Kasumi-1 (cell line): Measurements from ENCODE around the gene CFAP90.

Experiments
- DNase-seq, 2 experiments: peaks; one replicate each; lab custom pipeline; 2025; lab: John Stamatoyannopoulos, UW

Gene CFAP90

GRCh38 chr5:7850395-7851239 lies at the start of gene CFAP90:
TSS of gene CFAP90 (minus strand) at chr5:7851133. CDS start at chr5:7851021, 112 bp downstream.
- DNase-seq: no peak

GRCh38 chr5:7897014-7897600 lies 46.2 kb upstream of the CFAP90 start:
- DNase-seq: peak; percentile 53

- no peak for DNase-seq
Observed at GRCh38 chr5:7894860-7895259, 43.9 kb upstream of the CFAP90 start.

GRCh38 chr5:7894439-7894838 lies 43.5 kb upstream of the CFAP90 start:
- DNase-seq: no peak

GRCh38 chr5:7888901-7889300 lies 38.0 kb upstream of the CFAP90 start:
- no peak for DNase-seq

- DNase-seq: peak; percentile 52 to 68
Observed at GRCh38 chr5:7886849-7887475, 36.0 kb upstream of the CFAP90 start.

- DNase-seq: no peak
Observed at GRCh38 chr5:7884491-7885267, 33.7 kb upstream of the CFAP90 start.

GRCh38 chr5:7882926-7883325 lies 32.0 kb upstream of the CFAP90 start:
- DNase-seq: no peak

GRCh38 chr5:7881816-7882215 lies 30.9 kb upstream of the CFAP90 start:
- no peak for DNase-seq

- DNase-seq: peak in 1 of 2 experiments; percentile 6
Observed at GRCh38 chr5:7881091-7881490, 30.2 kb upstream of the CFAP90 start.

GRCh38 chr5:7878381-7878873 lies 27.5 kb upstream of the CFAP90 start:
- peak; percentile 35 to 39 for DNase-seq

- DNase-seq: no peak
Observed at GRCh38 chr5:7877851-7878250, 26.9 kb upstream of the CFAP90 start.

- DNase-seq: no peak
Observed at GRCh38 chr5:7876867-7877266, 25.9 kb upstream of the CFAP90 start.

- no peak for DNase-seq
Observed at GRCh38 chr5:7875151-7875550, 24.2 kb upstream of the CFAP90 start.

- DNase-seq: no peak
Observed at GRCh38 chr5:7874639-7875038, 23.7 kb upstream of the CFAP90 start.

GRCh38 chr5:7873216-7873615 lies 22.3 kb upstream of the CFAP90 start:
- no peak for DNase-seq

- no peak for DNase-seq
Observed at GRCh38 chr5:7872517-7873130, 21.7 kb upstream of the CFAP90 start.

- DNase-seq: no peak
Observed at GRCh38 chr5:7871653-7872052, 20.7 kb upstream of the CFAP90 start.

- no peak for DNase-seq
Observed at GRCh38 chr5:7869474-7870136, 18.7 kb upstream of the CFAP90 start.

- DNase-seq: peak; percentile 92 to 94
Observed at GRCh38 chr5:7868773-7869473, 18.0 kb upstream of the CFAP90 start, which contains the start of the genes FASTKD3 and MTRR. TSS of gene FASTKD3 (minus strand) at chr5:7869031. CDS start at chr5:7868083, 948 bp downstream. TSS of gene MTRR (plus strand) at chr5:7869148. CDS start at chr5:7870795, 1,647 bp downstream.
